K562 (cell line): ENCODE results near the gene GCKR. TPM values are rescaled to one million over a fixed set of nuclear protein-coding genes. Genes with fewer than 3 reads are reported as not detected.

ENCODE experiments used
- CC2D1A ChIP-seq: fragments of 450-650 bp; IDR thresholded peaks from 2 replicates; pipeline ENCODE4 v1.6.1; 2017; ENCODE audit warnings: mild to moderate bottlenecking
- DMBX1 ChIP-seq: fragments of 250-450 bp; sonication (Bioruptor Pico); IDR thresholded peaks from 2 replicates; pipeline ENCODE4 v1.8.0; 2022; ENCODE audit warnings: inconsistent platforms, mild to moderate bottlenecking, moderate library complexity, borderline replicate concordance
- ESRRA ChIP-seq: fragments of 450-650 bp; IDR thresholded peaks from 2 replicates; pipeline ENCODE4 v1.6.1; 2014; ENCODE audit warnings: low read depth, mild to moderate bottlenecking, moderate library complexity, borderline replicate concordance
- FOSL1 ChIP-seq: fragments of 200-800 bp; sonication (Bioruptor generic); conservative IDR thresholded peaks from 2 replicates; pipeline ENCODE4 v1.6.1; 2016; ENCODE audit warnings: missing genetic modification characterization, missing compliant biosample characterization
- FOXK2 ChIP-seq, 2 experiments: fragments of 450-650 bp; IDR thresholded peaks in 1 of 2; conservative IDR thresholded peaks in 1 of 2; 2 replicates each; pipeline ENCODE4 v1.6.1; 2016; ENCODE audit warnings: low read depth in 2 of 2, mild to moderate bottlenecking in 1 of 2
- HCFC1 ChIP-seq: IDR thresholded peaks from 2 replicates; pipeline ENCODE4 v1.6.1; 2012; ENCODE audit warnings: low read depth, low read length, improper control_type of control experiment
- KHSRP ChIP-seq: fragments of 450-650 bp; IDR thresholded peaks from 2 replicates; pipeline ENCODE4 v1.6.1; 2017
- MYC ChIP-seq, 2 experiments: fragments of 250-450 bp in 1 of 2; sonication (Bioruptor Pico) in 1 of 2; IDR thresholded peaks; 2 replicates each; pipeline versions ENCODE4 v1.5.1 to v1.6.1; 2012 to 2021; ENCODE audit warnings: low read depth in 2 of 2, borderline replicate concordance in 1 of 2, improper control_type of control experiment in 1 of 2, low read length in 1 of 2, mild to moderate bottlenecking in 1 of 2, moderate library complexity in 1 of 2
- NEUROD1 ChIP-seq: fragments of 150-350 bp; IDR thresholded peaks from 2 replicates; pipeline ENCODE4 v1.6.1; 2014; ENCODE audit warnings: borderline replicate concordance, low read length, low read depth; ENCODE audit not compliant: partially characterized antibody
- NR4A1 ChIP-seq, 2 experiments: fragments of 250-450 bp in 1 of 2; fragments of 450-650 bp in 1 of 2; sonication (Bioruptor Pico) in 1 of 2; IDR thresholded peaks; 2 replicates each; pipeline versions ENCODE4 v1.4.0 to v1.6.1; 2016 to 2020; ENCODE audit warnings: mild to moderate bottlenecking in 2 of 2, missing compliant biosample characterization in 1 of 2, missing genetic modification characterization in 1 of 2, moderate library complexity in 1 of 2
- POLR2AphosphoS5 ChIP-seq: IDR thresholded peaks from 2 replicates; pipeline ENCODE4 v1.6.1; 2011; ENCODE audit warnings: mild to moderate bottlenecking, low read depth, low read length, moderate library complexity; ENCODE audit not compliant: control insufficient read depth, insufficient read depth
- POLR2G ChIP-seq: fragments of 200-400 bp; formaldehyde crosslinking; IDR thresholded peaks from 2 replicates; pipeline ENCODE4 v1.6.1; 2017; ENCODE audit warnings: low read depth, mild to moderate bottlenecking, antibody characterized with exemption, low read length, moderate library complexity
- RBM14 ChIP-seq: fragments of 200-400 bp; formaldehyde crosslinking; IDR thresholded peaks from 2 replicates; pipeline ENCODE4 v1.6.1; 2018; ENCODE audit warnings: low read depth, mild to moderate bottlenecking, low read length, moderate library complexity, borderline replicate concordance; ENCODE audit not compliant: insufficient read depth
- RCOR1 ChIP-seq, 2 experiments: IDR thresholded peaks; 2 replicates each; pipeline ENCODE4 v1.6.1; 2012; ENCODE audit warnings: low read depth in 2 of 2, low read length in 2 of 2, borderline replicate concordance in 1 of 2, improper control_type of control experiment in 1 of 2
- SP1 ChIP-seq: sonication (generic); formaldehyde crosslinking; IDR thresholded peaks from 2 replicates; pipeline ENCODE4 v1.8.1; 2022; ENCODE audit warnings: mild to moderate bottlenecking, missing genetic modification reagents
- SRF ChIP-seq, 2 experiments: fragments of 250-450, 450-650 bp in 1 of 2; sonication (Bioruptor Pico) in 1 of 2; sonication (generic) in 1 of 2; formaldehyde crosslinking; IDR thresholded peaks; 2 replicates each; pipeline versions ENCODE4 v1.5.0 to v1.5.1; 2020 to 2022; ENCODE audit warnings: mild to moderate bottlenecking in 1 of 2, missing genetic modification reagents in 1 of 2
- SRSF9 ChIP-seq: fragments of 200-400 bp; formaldehyde crosslinking; IDR thresholded peaks from 2 replicates; pipeline ENCODE4 v1.6.1; 2017; ENCODE audit warnings: low read depth, low read length, borderline replicate concordance
- TAF1 ChIP-seq: IDR thresholded peaks from 2 replicates; pipeline ENCODE4 v1.6.1; 2011; ENCODE audit warnings: mild to moderate bottlenecking, low read length, moderate library complexity; ENCODE audit not compliant: insufficient read depth, control insufficient read depth, severe bottlenecking; ENCODE audit errors: extremely low read depth
- ZBTB17 ChIP-seq: fragments of 450-650 bp; formaldehyde crosslinking; IDR thresholded peaks from 2 replicates; pipeline ENCODE4 v1.4.0; 2020; ENCODE audit warnings: mild to moderate bottlenecking
- ZNF507 ChIP-seq: conservative IDR thresholded peaks from 2 replicates; pipeline ENCODE4 v1.6.1; 2017; ENCODE audit warnings: missing genetic modification characterization, missing compliant biosample characterization
- ZNF551 ChIP-seq: fragments of 250-450 bp; sonication (Bioruptor Pico); IDR thresholded peaks from 2 replicates; pipeline ENCODE4 v1.5.0; 2021; ENCODE audit warnings: mild to moderate bottlenecking, moderate library complexity
- polyA plus RNA-seq, 8 experiments: library from polyadenylated mRNA; depleted of rRNA in 4 of 8; stranded (reverse) in 5 of 8; unstranded in 3 of 8; fragments of >200 nt; fragmentation: Nextera tagmentation in 2 of 8; fragmentation: Illumina TruSeq in 1 of 8; extraction: Ambion mirVana in 2 of 8; extraction: Trizol in 1 of 8; gene quantifications; 2 replicates each; pipeline versions ENCODE4 v1.2.1 to v1.2.3, GENCODE V29; 2011 to 2014; ENCODE audit warnings: inconsistent platforms in 1 of 8, missing spikeins in 1 of 8
- total RNA-seq, 7 experiments: library from RNA; depleted of rRNA in 6 of 7; stranded (reverse); fragments of >200 nt in 6 of 7; fragmentation: Illumina TruSeq in 2 of 7; extraction: Trizol in 2 of 7; gene quantifications; 2 replicates each; pipeline versions ENCODE4 v1.2.1 to v1.2.3, GENCODE V29; 2011 to 2021; ENCODE audit warnings: low replicate concordance in 1 of 7
- TF ChIP-seq, protein P1 (sequence below): sonication (generic); formaldehyde crosslinking; IDR thresholded peaks from 2 replicates; pipeline ENCODE4 v1.9.0; 2022; ENCODE audit warnings: mild to moderate bottlenecking, missing genetic modification reagents
- TF ChIP-seq, protein P2 (sequence below), 3 experiments: IDR thresholded peaks in 2 of 3; conservative IDR thresholded peaks in 1 of 3; 2 replicates each; pipeline ENCODE4 v1.5.1; 2011 to 2012; ENCODE audit warnings: low read length in 3 of 3, mild to moderate bottlenecking in 3 of 3, control low read depth in 2 of 3, improper control_type of control experiment in 1 of 3, inconsistent platforms in 1 of 3, low read depth in 1 of 3, mixed read lengths in 1 of 3, moderate library complexity in 1 of 3; ENCODE audit not compliant: insufficient read depth in 2 of 3

GCKR gene
- total and polyA plus RNA-seq, 9 of the 15 experiments (the other 6 are each of a cell fraction or from before 2014, with no cell fraction given), result 0.28 to 0.79 (median 0.50) TPM; not detected in 1

DNA sequence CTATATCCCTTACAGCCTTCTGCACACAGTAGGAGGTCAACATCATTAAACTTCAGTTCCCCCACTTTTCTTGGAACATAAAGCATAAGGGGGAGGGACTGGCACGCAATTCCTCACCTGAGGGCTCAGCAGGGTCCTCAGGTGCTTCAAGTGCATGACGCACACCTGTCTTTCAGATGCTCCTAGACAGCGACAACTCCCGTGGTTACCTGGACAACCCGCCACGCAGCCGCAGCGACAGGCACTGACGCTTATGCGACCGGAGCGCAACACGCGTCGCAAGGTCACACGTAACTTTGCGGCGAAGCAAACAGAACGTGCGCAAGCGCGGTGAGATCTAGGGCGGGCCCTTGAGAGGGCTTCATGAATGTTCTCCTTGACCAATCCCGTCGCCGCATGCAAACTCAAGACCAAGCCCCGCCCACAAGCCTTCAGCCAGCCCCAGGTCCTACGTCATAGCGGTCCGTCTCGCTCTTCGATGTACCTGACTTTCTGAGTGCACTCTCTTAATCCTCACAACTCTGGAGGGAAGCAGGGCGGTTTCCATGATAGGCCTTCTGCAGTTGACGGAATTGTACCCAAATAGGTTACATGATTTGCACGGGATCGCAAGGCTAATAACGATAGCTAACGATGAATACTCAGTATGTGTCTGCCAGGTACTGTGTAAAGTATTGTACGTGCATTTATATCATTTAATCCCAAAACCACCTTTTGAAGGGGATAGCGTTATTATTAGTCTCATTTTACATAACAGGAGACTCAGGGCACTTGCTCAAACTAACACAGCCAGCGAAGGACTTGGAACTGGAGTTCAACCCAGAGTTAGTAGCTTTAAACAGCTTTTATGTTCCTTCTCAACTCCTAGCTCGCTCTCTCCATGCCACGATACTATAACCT lies 6.9 kb upstream of the GCKR start, which contains the start of gene IFT172 (continued):
- TF ChIP-seq FOSL1 (tag) (peak; percentile 32; the same call in 1 of the 2 replicates), POLR2G (peak; percentile 73), DMBX1 (CRISPR knock-in tag) (peak; percentile 46; the same call in 1 of the 2 replicates), ZNF507 (no peak), RBM14 (no peak), NEUROD1 (peak; percentile 36), ZNF551 (no peak), HCFC1 (peak; percentile 89), TAF1 (peak; percentile 79), ESRRA (peak; percentile 94), KHSRP (peak; percentile 83), MYC (IDR thresholded peaks at IDR 0.05; ENCODE audit: low read depth, low read length) (peak; percentile 80), MYC (CRISPR knock-in tag; IDR thresholded peaks at IDR 0.05; ENCODE audit: borderline replicate concordance, low read depth) (no peak), NR4A1 (CRISPR knock-in tag; IDR thresholded peaks at IDR 0.05) (no peak), NR4A1 (tag; IDR thresholded peaks at IDR 0.05) (0 out of 2 replicates have a peak, but pooled peaks have one; percentile 18), ZBTB17 (CRISPR knock-in tag) (no peak), FOXK2 (conservative IDR thresholded peaks at IDR 0.05 in 1 of 2, IDR thresholded peaks at IDR 0.05 in 1 of 2; ENCODE audit: low read depth in 2 of 2) (peak; percentile 99 to 100), SRSF9 (no peak), SP1 (CRISPR knock-in tag) (peak; percentile 89), RCOR1 (IDR thresholded peaks at IDR 0.05; ENCODE audit: borderline replicate concordance in 1 of 2, low read depth in 2 of 2, low read length in 2 of 2) (peak in 1 of 2 experiments; percentile 26; a peak in 2 of 4 replicates), CC2D1A (no peak), SRF (CRISPR knock-in tag; IDR thresholded peaks at IDR 0.05) (peak in 1 of 2 experiments; percentile 80; a peak in 1 of 4 replicates), POLR2AphosphoS5 (peak; percentile 87)
- TF ChIP-seq, protein P1, sequence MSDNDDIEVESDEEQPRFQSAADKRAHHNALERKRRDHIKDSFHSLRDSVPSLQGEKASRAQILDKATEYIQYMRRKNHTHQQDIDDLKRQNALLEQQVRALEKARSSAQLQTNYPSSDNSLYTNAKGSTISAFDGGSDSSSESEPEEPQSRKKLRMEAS (CRISPR knock-in tag), result peak; percentile 96
- TF ChIP-seq, protein P2, sequence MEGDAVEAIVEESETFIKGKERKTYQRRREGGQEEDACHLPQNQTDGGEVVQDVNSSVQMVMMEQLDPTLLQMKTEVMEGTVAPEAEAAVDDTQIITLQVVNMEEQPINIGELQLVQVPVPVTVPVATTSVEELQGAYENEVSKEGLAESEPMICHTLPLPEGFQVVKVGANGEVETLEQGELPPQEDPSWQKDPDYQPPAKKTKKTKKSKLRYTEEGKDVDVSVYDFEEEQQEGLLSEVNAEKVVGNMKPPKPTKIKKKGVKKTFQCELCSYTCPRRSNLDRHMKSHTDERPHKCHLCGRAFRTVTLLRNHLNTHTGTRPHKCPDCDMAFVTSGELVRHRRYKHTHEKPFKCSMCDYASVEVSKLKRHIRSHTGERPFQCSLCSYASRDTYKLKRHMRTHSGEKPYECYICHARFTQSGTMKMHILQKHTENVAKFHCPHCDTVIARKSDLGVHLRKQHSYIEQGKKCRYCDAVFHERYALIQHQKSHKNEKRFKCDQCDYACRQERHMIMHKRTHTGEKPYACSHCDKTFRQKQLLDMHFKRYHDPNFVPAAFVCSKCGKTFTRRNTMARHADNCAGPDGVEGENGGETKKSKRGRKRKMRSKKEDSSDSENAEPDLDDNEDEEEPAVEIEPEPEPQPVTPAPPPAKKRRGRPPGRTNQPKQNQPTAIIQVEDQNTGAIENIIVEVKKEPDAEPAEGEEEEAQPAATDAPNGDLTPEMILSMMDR (IDR thresholded peaks at IDR 0.05 in 2 of 3, conservative IDR thresholded peaks at IDR 0.05 in 1 of 3; ENCODE audit: insufficient read depth in 2 of 3, low read depth in 1 of 3, low read length in 3 of 3), result peak in 1 of 3 experiments; percentile 9; a peak in 1 of 6 replicates
